BE2C (cell line): ENCODE data around the gene ORM2.

Experiments used
- DNase-seq: peaks from one replicate; pipeline ENCODE4 v3.0.0-alpha.2; 2020
- H3K27me3 ChIP-seq: fragments of 250-450 bp; sonication (Bioruptor Pico); 2 replicates; pipeline ENCODE4 v1.5.1; 2020; ENCODE audit warnings: mild to moderate bottlenecking
- H3K36me3 ChIP-seq: fragments of 250-450 bp; sonication (Bioruptor Pico); 2 replicates; pipeline ENCODE4 v1.5.1; 2020; ENCODE audit warnings: mild to moderate bottlenecking
- H3K4me1 ChIP-seq: fragments of 250-450 bp; sonication (Bioruptor Pico); 2 replicates; pipeline ENCODE4 v1.5.1; 2020
- H3K4me3 ChIP-seq: 2 replicates; pipeline ENCODE4 v1.5.1; 2011; ENCODE audit warnings: low read depth, low read length
- H3K9me3 ChIP-seq: fragments of 250-450 bp; sonication (Bioruptor Pico); 2 replicates; pipeline ENCODE4 v1.5.1; 2020
- CTCF ChIP-seq: IDR thresholded peaks from 2 replicates; pipeline ENCODE4 v1.5.1; 2012; ENCODE audit warnings: mild to moderate bottlenecking, low read depth, low read length

Gene ORM2

DNA sequence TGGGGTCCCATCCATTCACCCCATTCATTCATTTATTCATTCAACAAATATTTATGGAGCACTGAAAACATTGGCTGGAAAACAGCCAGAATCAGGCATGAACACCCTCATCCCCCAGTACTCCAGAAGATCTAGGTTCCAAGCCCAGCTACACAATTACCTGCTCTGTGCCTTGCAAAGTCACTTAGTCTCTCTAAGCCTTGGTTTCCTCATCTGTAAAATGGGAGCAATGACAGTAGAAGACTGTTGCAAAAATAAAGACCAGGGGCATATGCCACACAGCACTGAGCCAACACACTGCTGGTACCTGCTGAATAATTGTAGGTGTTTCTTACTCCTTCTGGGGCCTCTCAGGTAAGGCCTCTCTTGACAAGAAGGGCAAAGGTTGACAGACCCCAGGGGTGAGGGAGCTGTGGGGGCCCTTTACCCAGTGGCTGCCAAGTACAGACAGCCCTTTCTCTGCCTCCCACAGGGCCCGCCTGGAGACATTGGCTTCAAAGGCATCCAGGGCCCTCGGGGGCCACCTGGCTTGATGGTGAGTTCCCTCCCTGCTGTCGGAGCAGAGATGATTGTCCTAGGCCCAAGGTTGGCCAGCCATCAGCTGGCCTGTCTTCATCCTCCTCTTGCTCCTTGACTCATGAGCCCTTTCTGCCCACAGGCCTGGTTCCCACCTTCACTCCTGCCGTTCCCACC, 29.4 kb upstream of the ORM2 start:
- DNase-seq, result no peak
- H3K4me3 ChIP-seq, result no peak overlapping the region
- no peaks in the 10 kb centered on the region for H3K36me3 ChIP-seq
- H3K4me1 ChIP-seq, result peaks cover 2% of the 10 kb centered on the region; the same call in 1 of the 2 replicates
- no peaks in the 10 kb centered on the region for H3K9me3 ChIP-seq
- no peak for TF ChIP-seq CTCF
- H3K27me3 ChIP-seq, result no peaks in the 10 kb centered on the region

DNA sequence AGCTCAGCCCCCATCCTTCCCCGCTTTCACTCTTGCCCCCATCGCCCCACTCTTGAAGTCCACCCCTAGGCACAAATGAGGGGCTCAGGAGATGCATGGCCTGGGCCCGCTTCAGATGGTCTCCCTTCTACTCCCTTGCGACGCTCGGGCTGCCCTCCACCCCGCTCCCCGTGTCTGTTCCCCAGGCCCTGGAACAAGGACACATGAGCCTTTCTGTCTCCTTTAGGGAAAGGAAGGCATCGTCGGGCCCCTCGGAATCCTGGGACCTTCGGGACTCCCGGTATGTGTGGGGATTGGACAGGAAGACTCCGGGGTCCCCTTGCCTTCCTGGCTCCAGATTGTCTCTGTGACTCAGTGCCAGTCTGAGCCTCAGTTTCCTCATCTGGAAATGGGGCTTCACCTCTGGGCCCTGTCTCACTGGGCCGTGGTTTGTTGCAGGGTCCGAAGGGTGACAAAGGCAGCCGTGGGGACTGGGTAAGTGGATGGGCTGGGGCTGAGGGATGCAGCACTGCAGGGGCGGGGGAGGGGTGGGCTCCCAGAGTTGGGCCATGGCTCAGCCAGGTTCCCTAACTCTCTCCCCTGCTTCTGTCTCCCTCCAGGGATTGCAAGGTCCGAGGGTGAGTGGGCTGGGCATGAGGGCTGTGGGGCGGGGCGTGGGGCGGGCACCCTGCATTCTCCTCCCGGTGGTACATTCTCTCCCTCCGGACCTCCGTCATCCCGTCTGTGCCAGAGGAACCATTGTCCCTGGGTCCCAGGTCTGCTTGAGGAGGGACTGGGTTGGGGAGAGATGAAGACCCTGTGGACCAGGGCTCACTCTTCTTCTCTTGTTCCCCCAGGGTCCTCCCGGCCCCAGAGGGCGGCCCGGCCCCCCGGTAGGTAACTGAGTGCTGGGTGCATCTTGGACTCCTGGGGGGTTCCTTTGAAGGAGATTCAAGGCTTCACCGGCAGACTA, 28.5 kb upstream of the ORM2 start:
- no peak for DNase-seq
- no peaks in the 10 kb centered on the region for H3K27me3 ChIP-seq
- TF ChIP-seq CTCF, result no peak
- H3K4me3 ChIP-seq, result no peak overlapping the region
- H3K36me3 ChIP-seq, result no peaks in the 10 kb centered on the region
- H3K9me3 ChIP-seq, result no peaks in the 10 kb centered on the region
- peaks cover 5% of the 10 kb centered on the region; the same call in 1 of the 2 replicates for H3K4me1 ChIP-seq

DNA sequence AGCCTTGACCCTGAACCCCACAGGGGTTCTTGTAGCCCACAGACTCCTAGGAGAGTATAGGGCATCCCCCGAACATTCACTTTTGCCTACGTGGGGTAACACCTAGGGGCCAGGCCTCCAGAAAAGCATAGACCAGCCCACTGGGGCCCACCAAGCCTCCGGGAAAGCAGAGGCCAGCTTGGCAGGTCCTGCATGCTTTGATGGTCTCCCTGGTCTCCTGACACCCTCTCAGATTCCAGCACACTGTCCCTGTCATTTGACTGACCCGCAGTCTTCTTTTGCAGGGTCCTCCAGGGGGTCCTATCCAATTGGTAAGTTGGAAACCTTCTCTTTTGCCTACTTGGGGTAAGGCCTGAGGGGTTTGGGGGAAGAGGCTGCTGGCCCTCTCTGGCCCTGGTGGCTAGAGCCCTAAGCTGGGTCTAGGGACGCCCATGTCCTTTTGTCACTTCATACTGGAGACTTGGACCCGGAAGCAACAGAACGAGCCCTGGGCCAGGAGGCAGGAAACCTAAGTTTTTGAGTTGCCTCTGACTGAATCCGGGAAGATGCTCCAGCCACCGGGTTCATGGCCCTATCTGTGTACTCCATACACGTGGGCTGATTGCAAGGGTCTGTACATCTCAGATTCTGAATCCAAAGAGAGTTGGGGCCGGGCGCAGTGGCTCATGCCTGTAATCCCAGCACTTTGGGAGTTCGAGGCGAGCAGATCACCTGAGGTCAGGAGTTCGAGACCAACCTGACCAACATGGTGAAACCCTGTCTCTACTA, 27.7 kb upstream of the ORM2 start:
- Histone ChIP-seq H3K36me3 (no peaks in the 10 kb centered on the region), H3K27me3 (no peaks in the 10 kb centered on the region), H3K9me3 (no peaks in the 10 kb centered on the region), H3K4me3 (no peak overlapping the region), H3K4me1 (peaks cover 5% of the 10 kb centered on the region; the same call in 1 of the 2 replicates)
- no peak for DNase-seq
- TF ChIP-seq CTCF, result no peak

- no peaks in the 10 kb centered on the region for H3K36me3 ChIP-seq
- no peak for TF ChIP-seq CTCF
- H3K4me1 ChIP-seq, result peaks cover 5% of the 10 kb centered on the region; the same call in 1 of the 2 replicates
- no peaks in the 10 kb centered on the region for H3K9me3 ChIP-seq
- DNase-seq, result no peak
- H3K4me3 ChIP-seq, result no peak overlapping the region
- no peaks in the 10 kb centered on the region for H3K27me3 ChIP-seq
Observed at GRCh38 chr9:114302727-114303126, 26.9 kb upstream of the ORM2 start.

DNA sequence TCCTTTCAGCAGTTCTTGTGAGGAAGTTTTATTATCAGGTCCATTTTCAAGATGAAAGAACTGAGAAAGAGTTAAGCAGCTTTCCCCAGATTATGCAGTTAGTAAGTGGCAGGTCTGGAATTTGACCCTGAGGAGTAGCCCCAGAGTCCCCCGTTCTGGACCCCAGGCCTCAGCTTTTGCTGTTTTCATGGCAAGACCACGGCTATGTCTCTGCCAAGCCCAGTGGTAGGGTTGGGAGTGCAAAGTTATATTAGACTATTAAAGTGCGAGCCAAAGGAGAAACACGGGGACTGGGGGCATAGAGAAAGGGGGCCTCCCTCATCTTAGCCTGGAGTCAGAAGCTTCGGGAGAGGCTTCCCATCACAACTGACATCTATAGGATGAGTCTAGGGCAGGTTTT, 26.1 kb upstream of the ORM2 start:
- Histone ChIP-seq H3K27me3 (no peaks in the 10 kb centered on the region), H3K4me3 (no peak overlapping the region), H3K36me3 (no peaks in the 10 kb centered on the region), H3K4me1 (peaks cover 5% of the 10 kb centered on the region; the same call in 1 of the 2 replicates), H3K9me3 (no peaks in the 10 kb centered on the region)
- no peak for DNase-seq
- TF ChIP-seq CTCF, result no peak
